Epithelial cell of proximal tubule (primary cell): ENCODE results near the gene MAP3K20. TPM values are rescaled to one million over a fixed set of nuclear protein-coding genes. Genes with fewer than 3 reads are reported as not detected.

ENCODE experiments used
- DNase-seq: peaks from one replicate; pipeline ENCODE4 v3.0.0-alpha.2; 2011; ENCODE audit warnings: low read depth
- H3K4me3 ChIP-seq: 2 replicates; pipeline ENCODE4 v1.5.1; 2011; ENCODE audit warnings: low read depth, mild to moderate bottlenecking, low read length
- total RNA-seq: library from RNA; depleted of rRNA; stranded (reverse); fragments of >200 nt; gene quantifications from 2 replicates; pipeline ENCODE4 v1.2.3, GENCODE V29; 2015
- TF ChIP-seq, protein P1 (sequence below): conservative IDR thresholded peaks from 2 replicates; pipeline ENCODE4 v1.5.1; 2012; ENCODE audit warnings: low read depth, mild to moderate bottlenecking, low read length

Gene MAP3K20
- total RNA-seq, 1 donor from 2014 or later = 19.4 TPM

DNA sequence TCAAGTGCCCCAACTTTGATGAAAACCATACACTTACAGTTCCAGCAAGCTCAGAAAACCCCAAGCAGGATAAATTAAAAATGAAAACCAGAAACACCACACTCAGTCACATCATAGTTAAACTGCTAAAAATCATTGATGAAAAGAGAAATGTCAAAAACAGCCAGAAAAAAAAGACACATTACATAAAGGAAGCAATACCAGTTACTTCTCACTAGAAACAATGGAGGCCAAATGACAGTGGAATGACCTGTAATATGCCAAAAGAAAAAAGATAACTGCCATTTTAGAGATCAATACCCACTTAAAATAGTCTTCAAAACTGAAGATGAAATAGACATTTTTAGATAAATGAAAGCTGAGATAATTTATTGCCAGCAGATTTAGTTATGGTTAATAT is 66.0 kb downstream of the MAP3K20 start:
- no peak overlapping the region for H3K4me3 ChIP-seq
- TF ChIP-seq, protein P1, sequence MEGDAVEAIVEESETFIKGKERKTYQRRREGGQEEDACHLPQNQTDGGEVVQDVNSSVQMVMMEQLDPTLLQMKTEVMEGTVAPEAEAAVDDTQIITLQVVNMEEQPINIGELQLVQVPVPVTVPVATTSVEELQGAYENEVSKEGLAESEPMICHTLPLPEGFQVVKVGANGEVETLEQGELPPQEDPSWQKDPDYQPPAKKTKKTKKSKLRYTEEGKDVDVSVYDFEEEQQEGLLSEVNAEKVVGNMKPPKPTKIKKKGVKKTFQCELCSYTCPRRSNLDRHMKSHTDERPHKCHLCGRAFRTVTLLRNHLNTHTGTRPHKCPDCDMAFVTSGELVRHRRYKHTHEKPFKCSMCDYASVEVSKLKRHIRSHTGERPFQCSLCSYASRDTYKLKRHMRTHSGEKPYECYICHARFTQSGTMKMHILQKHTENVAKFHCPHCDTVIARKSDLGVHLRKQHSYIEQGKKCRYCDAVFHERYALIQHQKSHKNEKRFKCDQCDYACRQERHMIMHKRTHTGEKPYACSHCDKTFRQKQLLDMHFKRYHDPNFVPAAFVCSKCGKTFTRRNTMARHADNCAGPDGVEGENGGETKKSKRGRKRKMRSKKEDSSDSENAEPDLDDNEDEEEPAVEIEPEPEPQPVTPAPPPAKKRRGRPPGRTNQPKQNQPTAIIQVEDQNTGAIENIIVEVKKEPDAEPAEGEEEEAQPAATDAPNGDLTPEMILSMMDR = no peak
- no peak for DNase-seq

DNA sequence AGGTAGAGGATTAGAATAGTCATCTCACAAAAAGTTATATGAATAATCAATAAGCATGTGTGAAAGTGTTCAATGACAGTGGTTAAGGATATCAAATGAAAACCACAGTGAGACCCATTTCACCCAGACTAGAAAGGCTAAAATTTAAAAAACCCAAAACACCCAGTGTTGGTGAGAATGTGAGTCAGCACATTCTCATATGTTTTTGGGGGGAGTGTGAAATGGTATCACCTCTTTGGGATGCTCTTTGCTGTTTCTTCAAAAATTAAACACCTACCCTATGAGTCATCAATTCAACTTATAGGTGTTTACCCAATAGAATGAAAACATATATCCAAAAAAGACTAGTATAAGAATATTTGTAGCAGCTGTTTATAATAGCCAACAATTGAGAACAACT is 69.8 kb downstream of the MAP3K20 start:
- no peak for DNase-seq
- H3K4me3 ChIP-seq = no peak overlapping the region
- TF ChIP-seq, protein P1 = no peak

GRCh38 chr2:173146590-173146989 is 70.9 kb downstream of the MAP3K20 start:
- no peak for DNase-seq
- TF ChIP-seq, protein P1 = no peak

GRCh38 chr2:173148520-173148919 is 72.9 kb downstream of the MAP3K20 start:
- no peak for DNase-seq
- no peak overlapping the region for H3K4me3 ChIP-seq
- TF ChIP-seq, protein P1 = no peak

More at GRCh38 chr2:173146590-173146989, 70.9 kb downstream of the MAP3K20 start:
- no peak overlapping the region for H3K4me3 ChIP-seq

- no peak for DNase-seq
- TF ChIP-seq, protein P1 = no peak
- no peak overlapping the region for H3K4me3 ChIP-seq
These were observed 73.8 kb downstream of the MAP3K20 start for GRCh38 chr2:173149491-173149890.

- TF ChIP-seq, protein P1 = no peak
- no peak for DNase-seq
- H3K4me3 ChIP-seq = no peak overlapping the region
These were observed 74.4 kb downstream of the MAP3K20 start for GRCh38 chr2:173150087-173150486.

GRCh38 chr2:173150963-173151362 is 75.3 kb downstream of the MAP3K20 start:
- DNase-seq = no peak
- H3K4me3 ChIP-seq = no peak overlapping the region
- TF ChIP-seq, protein P1 = no peak
